GM21515 (cell line): ENCODE results near the gene TMEM151B.

Source experiments
- ATAC-seq: cut with Tn5 transposase; IDR thresholded peaks from one replicate; pipeline ENCODE4 v1.9.1; 2021; ENCODE audit not compliant: unreplicated experiment

Gene TMEM151B

GRCh38 chr6:44263354-44264100 lies 6.7 kb upstream of the TMEM151B start:
- no peak for ATAC-seq

DNA sequence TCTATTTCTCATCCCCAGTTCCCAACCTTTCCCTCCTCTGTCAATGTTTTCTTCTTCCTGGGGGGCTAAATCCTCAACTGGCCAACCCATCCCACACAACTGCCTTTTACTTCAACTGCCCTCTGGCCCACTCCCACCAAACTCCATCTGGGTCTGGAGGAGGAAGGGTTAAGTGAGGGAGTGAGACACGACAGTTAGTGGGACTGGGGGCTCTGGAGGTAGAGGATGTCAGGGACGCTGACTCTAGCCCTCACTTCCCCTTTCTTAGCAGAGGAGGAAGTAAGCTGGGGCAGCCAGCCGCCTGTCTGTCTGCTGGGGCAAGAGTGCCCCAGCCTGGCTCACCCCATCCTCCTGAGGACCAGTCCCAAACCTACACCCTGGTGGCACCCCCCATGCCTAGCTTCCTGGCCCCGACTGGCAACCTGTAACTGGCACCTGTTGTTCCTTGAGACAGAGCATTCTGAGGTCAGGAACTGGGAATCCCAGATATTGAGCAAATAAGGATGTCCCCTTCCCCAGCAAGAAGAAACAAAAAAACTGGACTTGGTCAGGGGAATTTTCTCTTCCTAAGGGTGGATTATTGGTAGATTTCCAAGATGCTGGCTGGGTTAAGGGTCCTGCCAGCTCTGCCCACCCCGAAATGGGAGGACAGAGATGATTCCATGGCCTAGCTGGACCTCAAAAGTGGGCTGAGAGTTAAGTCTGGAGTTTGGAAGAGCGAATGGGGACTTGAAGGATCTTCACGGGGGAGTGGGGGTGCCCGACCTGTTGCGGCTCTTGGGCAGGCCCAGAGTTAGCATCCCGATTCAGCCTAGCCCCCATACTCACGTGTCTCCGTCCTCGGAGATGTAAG lies 5.9 kb upstream of the TMEM151B start:
- peak; percentile 32 for ATAC-seq

DNA sequence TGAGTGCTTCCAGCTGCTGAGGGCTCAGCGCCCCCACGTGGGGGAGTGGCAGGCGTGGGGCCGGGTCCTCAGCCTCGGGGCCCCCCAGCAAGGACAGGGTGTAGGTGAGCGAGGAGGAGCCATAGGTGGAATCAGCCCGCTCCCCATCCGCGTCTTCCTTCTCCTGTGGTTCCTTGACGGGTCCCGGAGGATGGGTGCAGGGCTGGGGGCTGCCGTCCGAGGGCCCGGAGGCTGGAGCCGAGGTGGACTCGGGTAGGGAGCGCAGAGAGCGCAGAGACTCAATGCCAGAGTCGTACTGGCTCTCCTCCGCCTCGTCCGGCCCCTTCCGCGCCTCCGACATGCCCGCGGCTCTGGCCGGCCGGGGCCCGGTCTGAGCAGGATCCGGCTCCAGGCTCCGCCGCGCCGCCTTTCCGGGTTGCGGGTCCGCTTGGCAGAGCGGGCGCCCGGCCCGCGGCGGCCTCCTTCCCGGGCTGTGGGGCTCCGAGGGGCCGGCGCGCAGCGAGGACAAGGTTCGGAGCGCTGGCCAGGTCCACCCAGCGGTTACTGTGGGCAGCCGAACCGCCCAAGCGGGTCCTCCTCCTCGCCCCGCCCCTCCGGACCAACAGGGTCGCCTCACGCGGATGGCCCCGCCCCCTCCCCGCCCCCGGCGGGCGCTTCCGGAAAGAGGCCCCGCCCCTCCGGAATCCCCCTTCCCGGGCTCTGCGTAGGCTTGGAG lies 5.1 kb upstream of the TMEM151B start, which contains the start of gene NFKBIE:
Gene NFKBIE, minus strand, starts transcription at position 545 of the 715 bp plus-strand sequence. Its CDS starts 205 bp downstream, at position 340.
- peak; percentile 32 for ATAC-seq

DNA sequence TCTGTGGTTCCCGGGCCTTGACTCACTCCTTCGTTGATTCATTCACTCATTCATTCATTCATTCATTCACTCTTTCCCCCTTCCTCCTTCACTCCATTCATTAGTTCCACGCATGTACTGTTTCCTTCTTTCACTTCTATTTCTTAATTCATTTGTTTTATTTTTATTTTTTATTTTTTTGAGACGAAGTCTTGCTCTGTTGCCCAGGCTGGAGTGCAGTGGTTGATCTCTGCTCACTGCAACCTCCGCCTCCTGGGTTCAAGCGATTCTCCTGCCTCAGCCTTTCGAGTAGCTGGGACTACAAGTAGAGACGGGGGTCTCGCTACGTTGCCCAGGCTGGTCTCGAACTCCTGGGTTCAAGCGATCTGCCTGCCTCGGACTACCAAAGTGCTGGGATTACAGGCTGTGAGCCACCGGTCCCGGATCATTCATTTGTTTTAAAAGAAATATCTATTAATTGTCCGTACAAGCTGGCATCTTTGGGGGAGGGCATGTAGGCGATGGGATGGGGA lies 4.5 kb upstream of the TMEM151B start:
- ATAC-seq: no peak

DNA sequence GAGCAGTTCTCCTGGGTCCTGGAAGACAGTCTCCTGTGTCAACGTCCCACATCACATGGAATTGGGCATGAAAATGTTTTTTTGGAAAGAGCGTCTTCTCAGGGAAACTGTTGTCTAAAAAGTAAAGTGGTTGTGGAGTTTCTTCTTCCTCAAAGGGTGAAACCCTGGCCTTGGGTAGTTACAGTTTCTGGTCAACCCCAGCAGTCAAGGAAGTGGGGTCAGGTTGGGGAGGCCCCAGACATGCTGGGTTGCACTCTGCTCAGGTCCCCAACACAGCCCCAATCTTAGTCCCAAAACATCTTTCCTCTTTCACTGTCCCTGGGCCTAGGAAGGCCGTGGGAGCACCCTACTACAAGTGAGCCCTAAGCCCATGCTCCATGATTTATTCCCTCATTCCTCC lies 3.9 kb upstream of the TMEM151B start:
- peak; percentile 33 for ATAC-seq

GRCh38 chr6:44267252-44267651 lies 3.0 kb upstream of the TMEM151B start:
- no peak for ATAC-seq

GRCh38 chr6:44268095-44268628 lies 2.1 kb upstream of the TMEM151B start:
- no peak for ATAC-seq

DNA sequence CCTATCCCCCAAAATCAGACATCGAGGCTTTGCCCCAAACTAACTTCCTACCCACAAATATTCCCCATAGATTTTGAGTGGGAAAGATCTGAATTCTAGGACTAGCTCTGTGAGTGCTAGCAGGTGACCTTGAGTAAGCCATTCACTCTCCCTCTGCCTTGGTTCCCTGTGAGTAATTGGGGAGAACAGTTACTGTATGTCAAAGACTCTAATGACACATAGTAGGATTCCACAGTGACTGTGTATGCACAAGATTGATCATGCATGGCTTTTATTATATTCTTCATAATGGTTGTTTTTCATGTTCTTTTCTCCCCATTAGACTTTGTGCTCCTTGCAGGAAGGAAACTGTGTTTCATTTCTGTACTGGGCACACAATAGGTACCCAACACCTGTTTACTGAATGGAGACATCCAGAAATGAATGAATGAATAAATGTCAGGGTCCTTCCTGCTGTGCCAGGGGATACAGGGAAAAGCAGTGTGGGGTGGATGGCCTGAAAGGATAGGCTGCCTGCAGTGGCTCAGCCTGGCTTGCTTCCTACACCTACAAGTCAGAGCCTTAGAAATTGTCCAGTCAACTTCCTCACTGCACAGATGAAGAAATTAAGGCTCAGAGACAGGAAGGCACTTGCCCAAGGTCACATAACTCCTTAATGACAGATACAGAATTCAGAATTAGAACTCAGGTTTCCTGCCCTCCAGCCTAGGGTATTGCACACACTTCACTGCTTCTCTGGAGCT lies 901 bp upstream of the TMEM151B start:
- ATAC-seq: no peak

- no peak for ATAC-seq
These were observed 516 bp downstream of the TMEM151B start for GRCh38 chr6:44270526-44271405.

- ATAC-seq: no peak
These were observed 1.1 kb downstream of the TMEM151B start for GRCh38 chr6:44271406-44271723.

DNA sequence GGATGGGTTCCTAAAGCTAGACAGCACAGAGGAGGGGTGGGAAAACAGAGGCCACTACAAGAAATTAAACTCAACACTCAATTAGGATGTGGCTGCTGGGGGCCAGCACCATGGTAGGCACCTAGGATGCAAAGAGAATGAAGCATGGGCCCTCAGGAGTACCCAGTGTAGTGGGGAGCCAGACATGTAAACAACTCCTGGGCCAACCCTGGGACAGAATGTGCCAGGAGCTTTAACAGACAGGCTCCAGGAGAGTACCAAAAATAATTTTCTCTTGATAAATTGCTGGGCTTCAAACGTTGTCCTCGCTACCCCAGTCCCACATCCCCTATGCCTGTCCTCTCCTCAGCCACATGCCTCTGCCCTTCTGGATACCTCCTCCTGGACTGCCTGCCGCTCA lies 1.7 kb downstream of the TMEM151B start:
- no peak for ATAC-seq

GRCh38 chr6:44272529-44272928 lies 2.3 kb downstream of the TMEM151B start:
- no peak for ATAC-seq

DNA sequence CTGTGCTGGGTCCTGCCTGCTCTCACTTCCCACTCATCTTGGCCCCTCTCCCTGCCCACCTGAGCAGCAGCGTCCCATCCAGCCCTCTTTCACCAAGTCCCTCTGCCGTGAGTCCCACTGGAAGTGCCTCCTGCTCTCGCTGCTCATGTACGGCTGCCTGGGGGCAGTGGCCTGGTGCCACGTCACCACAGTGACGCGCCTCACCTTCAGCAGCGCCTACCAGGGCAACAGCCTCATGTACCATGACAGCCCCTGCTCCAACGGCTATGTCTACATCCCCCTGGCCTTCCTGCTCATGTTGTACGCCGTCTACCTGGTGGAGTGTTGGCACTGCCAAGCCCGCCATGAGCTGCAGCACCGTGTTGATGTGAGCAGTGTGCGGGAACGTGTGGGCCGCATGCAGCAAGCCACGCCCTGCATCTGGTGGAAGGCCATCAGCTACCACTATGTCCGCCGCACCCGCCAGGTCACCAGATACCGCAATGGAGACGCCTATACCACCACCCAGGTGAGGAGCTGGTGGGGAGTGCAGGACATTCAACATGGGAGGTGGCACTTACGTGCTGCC lies 2.8 kb downstream of the TMEM151B start:
- no peak for ATAC-seq

GRCh38 chr6:44273617-44274016 lies 3.4 kb downstream of the TMEM151B start:
- no peak for ATAC-seq

DNA sequence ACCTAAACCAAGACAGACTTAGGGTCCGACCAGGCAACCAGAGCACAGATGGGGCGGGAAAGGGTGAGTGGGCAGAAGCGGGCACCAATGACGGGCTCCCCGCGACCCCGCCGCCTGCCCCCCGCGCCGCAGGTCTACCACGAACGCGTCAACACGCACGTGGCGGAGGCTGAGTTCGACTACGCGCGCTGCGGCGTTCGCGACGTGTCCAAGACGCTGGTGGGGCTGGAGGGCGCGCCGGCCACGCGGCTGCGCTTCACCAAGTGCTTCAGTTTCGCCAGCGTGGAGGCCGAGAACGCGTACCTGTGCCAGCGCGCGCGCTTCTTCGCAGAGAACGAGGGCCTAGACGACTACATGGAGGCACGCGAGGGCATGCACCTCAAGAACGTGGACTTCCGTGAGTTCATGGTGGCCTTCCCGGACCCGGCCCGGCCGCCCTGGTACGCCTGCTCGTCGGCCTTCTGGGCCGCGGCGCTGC lies 5.1 kb downstream of the TMEM151B start:
- ATAC-seq: no peak

GRCh38 chr6:44275749-44276648 lies 5.7 kb downstream of the TMEM151B start:
- no peak for ATAC-seq

GRCh38 chr6:44276667-44277640 lies 6.7 kb downstream of the TMEM151B start:
- no peak for ATAC-seq
